Endodermal cell (in vitro differentiated cells): ENCODE data around the gene ZC3H7A. TPM values are rescaled to one million over a fixed set of nuclear protein-coding genes. Genes with fewer than 3 reads are reported as not detected.
A peak's percentile ranks its signal among the peaks of the same experiment; 100 is the strongest.

Experiments
- DNase-seq: peaks from one replicate; pipeline ENCODE4 v3.0.0-alpha.2; 2017
- H3K27ac ChIP-seq: 2 replicates; pipeline ENCODE4 v1.5.1; 2013; ENCODE audit warnings: mild to moderate bottlenecking, low read depth, low read length, moderate library complexity
- H3K27me3 ChIP-seq: 2 replicates; pipeline ENCODE4 v1.6.1; 2013; ENCODE audit warnings: mild to moderate bottlenecking, low read length, moderate library complexity; ENCODE audit not compliant: insufficient read depth, control insufficient read depth, poor library complexity, severe bottlenecking
- H3K36me3 ChIP-seq: 2 replicates; pipeline ENCODE4 v1.7.0; 2013; ENCODE audit warnings: mild to moderate bottlenecking, low read length, moderate library complexity; ENCODE audit not compliant: control insufficient read depth, insufficient read depth
- H3K4me1 ChIP-seq: one replicate; pipeline ENCODE4 v1.7.0; 2013; ENCODE audit warnings: low read length; ENCODE audit not compliant: control insufficient read depth, insufficient read depth
- H3K4me3 ChIP-seq: 2 replicates; pipeline ENCODE4 v1.5.1; 2013; ENCODE audit warnings: mild to moderate bottlenecking, low read length, moderate library complexity
- H3K9ac ChIP-seq: 2 replicates; pipeline ENCODE4 v1.6.1; 2013; ENCODE audit warnings: mild to moderate bottlenecking, low read length, moderate library complexity; ENCODE audit not compliant: poor library complexity, severe bottlenecking; ENCODE audit errors: extremely low read depth
- H3K9me3 ChIP-seq: 2 replicates; pipeline ENCODE4 v1.6.1; 2013; ENCODE audit warnings: mild to moderate bottlenecking, low read length, moderate library complexity; ENCODE audit not compliant: control insufficient read depth
- H3K27ac Mint-ChIP-seq: 2 replicates; pipeline ENCODE4 v1.8.0; 2020; ENCODE audit warnings: mixed read lengths
- H3K27me3 Mint-ChIP-seq: 2 replicates; pipeline ENCODE4 v1.8.0; 2021; ENCODE audit warnings: mild to moderate bottlenecking, mixed read lengths; ENCODE audit not compliant: insufficient read depth
- H3K36me3 Mint-ChIP-seq: 2 replicates; pipeline ENCODE4 v1.8.0; 2020; ENCODE audit warnings: low read depth, mixed read lengths
- H3K4me1 Mint-ChIP-seq: 2 replicates; pipeline ENCODE4 v1.8.0; 2020; ENCODE audit warnings: mixed read lengths
- H3K4me3 Mint-ChIP-seq: 2 replicates; pipeline ENCODE4 v1.8.0; 2020; ENCODE audit warnings: mild to moderate bottlenecking, moderate library complexity, mixed read lengths
- H3K9me3 Mint-ChIP-seq: 2 replicates; pipeline ENCODE4 v1.8.0; 2020; ENCODE audit warnings: mild to moderate bottlenecking, mixed read lengths
- CTCF ChIP-seq: fragments of 200-600 bp; sonication (generic); conservative IDR thresholded peaks from 2 replicates; pipeline ENCODE4 v1.5.0; 2021; ENCODE audit warnings: antibody characterized with exemption, mild to moderate bottlenecking
- WGBS, 2 experiments: methylation state at CpG; one replicate each; pipeline versions ENCODE4 v1.1.5 to v1.1.7; 2013; ENCODE audit warnings: missing lambda C conversion rate in 2 of 2, mixed read lengths in 1 of 2; ENCODE audit not compliant: insufficient coverage in 1 of 2, insufficient read length in 1 of 2; 5-methylcytosine and 5-hydroxymethylcytosine counted together
- total RNA-seq, 2 donors: library from RNA; stranded (reverse); fragmentation: NEBNext Ultra II Directional in 1 of 2; extraction: Animal tissue kit (Norgen Biotek cat#: 25700) in 1 of 2; gene quantifications; 2 replicates in 1 of 2; 3 replicates in 1 of 2; pipeline ENCODE4 v1.2.1, GENCODE V29; 2021

ZC3H7A gene
- total RNA-seq, 2 donors from 2014 or later: 37.7 to 38.5 TPM

- Histone ChIP-seq H3K27me3 (no peaks in the 10 kb centered on the region), H3K4me3 (no peak overlapping the region), H3K36me3 (peaks cover 59% of the 10 kb centered on the region), H3K9ac (no peak overlapping the region), H3K4me1 (no peaks in the 10 kb centered on the region), H3K27ac (peak overlapping the region; percentile 49), H3K9me3 (no peaks in the 10 kb centered on the region)
- no peak for TF ChIP-seq CTCF
- WGBS, 2 experiments: 94 to 95% methylated on average over 5 to 7 of the region's 7 CpGs
- Mint-ChIP-seq H3K36me3 (peaks cover 55% of the 10 kb centered on the region), H3K4me1 (peaks cover 12% of the 10 kb centered on the region), H3K27me3 (no peaks in the 10 kb centered on the region), H3K27ac (peak overlapping the region; percentile 89), H3K9me3 (no peaks in the 10 kb centered on the region), H3K4me3 (no peak overlapping the region)
- peak; percentile 66 for DNase-seq
Observed at GRCh38 chr16:11836650-11837244, 39.7 kb upstream of the ZC3H7A start.

- Histone ChIP-seq H3K9me3 (no peaks in the 10 kb centered on the region), H3K9ac (no peak overlapping the region), H3K36me3 (peaks cover 52% of the 10 kb centered on the region), H3K4me3 (no peak overlapping the region), H3K27ac (peak overlapping the region; percentile 49), H3K4me1 (no peaks in the 10 kb centered on the region), H3K27me3 (no peaks in the 10 kb centered on the region)
- TF ChIP-seq CTCF: no peak
- 81 to 89% methylated on average over 6 to 9 of the region's 9 CpGs for WGBS, 2 experiments
- Mint-ChIP-seq H3K4me3 (no peak overlapping the region), H3K9me3 (no peaks in the 10 kb centered on the region), H3K27ac (peak overlapping the region; percentile 89), H3K36me3 (peaks cover 49% of the 10 kb centered on the region), H3K27me3 (no peaks in the 10 kb centered on the region), H3K4me1 (peaks cover 12% of the 10 kb centered on the region)
- DNase-seq: peak; percentile 64
Observed at GRCh38 chr16:11835891-11836649, 39.0 kb upstream of the ZC3H7A start.

GRCh38 chr16:11835309-11835708 lies 38.3 kb upstream of the ZC3H7A start:
- H3K9me3 ChIP-seq: no peaks in the 10 kb centered on the region
- no peak overlapping the region for H3K9ac ChIP-seq
- Mint-ChIP-seq H3K27ac (no peak overlapping the region), H3K36me3 (peaks cover 43% of the 10 kb centered on the region), H3K9me3 (no peaks in the 10 kb centered on the region), H3K27me3 (no peaks in the 10 kb centered on the region), H3K4me3 (no peak overlapping the region), H3K4me1 (peaks cover 12% of the 10 kb centered on the region)
- WGBS, 2 experiments: 82 to 98% methylated on average over 2 to 4 of the region's 4 CpGs
- H3K27me3 ChIP-seq: no peaks in the 10 kb centered on the region
- no peak for DNase-seq
- no peak for TF ChIP-seq CTCF
- no peak overlapping the region for H3K4me3 ChIP-seq
- no peak overlapping the region for H3K27ac ChIP-seq
- H3K36me3 ChIP-seq: peaks cover 44% of the 10 kb centered on the region
- no peaks in the 10 kb centered on the region for H3K4me1 ChIP-seq
